ENCODE measurements around the gene PISD.

- TF ChIP-seq CTCF (IDR thresholded peaks at IDR 0.05; ENCODE audit: extremely low read depth in 1 of 2, insufficient read depth in 1 of 2, low read depth in 1 of 2, low read length in 2 of 2) (no peak), POLR2A (IDR thresholded peaks at IDR 0.05; ENCODE audit: low read depth, low read length) (no peak)
Measured at GRCh38 chr22:31637891-31638618, 24.0 kb downstream of the PISD start.
